GM10266 (cell line): ENCODE measurements around the gene PRR7.

Experiments used
- DNase-seq: peaks from one replicate; pipeline ENCODE4 v3.0.0; 2012; ENCODE audit errors: extremely low spot score
- CTCF ChIP-seq: IDR thresholded peaks from 2 replicates; pipeline ENCODE4 v1.5.1; 2012; ENCODE audit warnings: mild to moderate bottlenecking, low read depth; ENCODE audit not compliant: control insufficient read depth, insufficient read depth; ENCODE audit errors: missing control alignments

Gene PRR7

GRCh38 chr5:177466861-177467260, 20.2 kb downstream of the PRR7 start:
- DNase-seq: no peak
- no peak for TF ChIP-seq CTCF

GRCh38 chr5:177467436-177467835, 20.8 kb downstream of the PRR7 start:
- no peak for DNase-seq
- TF ChIP-seq CTCF: no peak

- DNase-seq: no peak
Measured at GRCh38 chr5:177468329-177468684, 21.7 kb downstream of the PRR7 start.

GRCh38 chr5:177468685-177469628, 22.3 kb downstream of the PRR7 start:
- no peak for TF ChIP-seq CTCF
- DNase-seq: no peak

More at GRCh38 chr5:177468329-177468684, 21.7 kb downstream of the PRR7 start:
- no peak for TF ChIP-seq CTCF

GRCh38 chr5:177469750-177470525, 23.3 kb downstream of the PRR7 start:
- no peak for TF ChIP-seq CTCF

GRCh38 chr5:177470759-177471536, 24.3 kb downstream of the PRR7 start:
- TF ChIP-seq CTCF: no peak
- DNase-seq: no peak

More at GRCh38 chr5:177469750-177470525, 23.3 kb downstream of the PRR7 start:
- no peak for DNase-seq
